ENCODE results near the gene MYOF. TPM values are rescaled to one million over a fixed set of nuclear protein-coding genes. Genes with fewer than 3 reads are reported as not detected.

MYOF gene
- total and polyA plus RNA-seq, 2 of the 8 experiments (the other 6 are each of a cell fraction or from before 2014, with no cell fraction given), result 0.98 to 2.3 TPM

GRCh38 chr10:93319896-93320295, 162.2 kb downstream of the MYOF start:
- FAIRE-seq (no peak), DNase-seq (ENCODE audit: low read depth in 1 of 2, low spot score in 2 of 2) (no peak)
- WGBS, 2 experiments (ENCODE audit: extremely low coverage in 1 of 2, insufficient coverage in 1 of 2, insufficient read length in 1 of 2, insufficient replicate concordance in 2 of 2, low coverage in 1 of 2, low lambda C conversion rate in 2 of 2, missing lambda C conversion rate in 1 of 2), result 87% methylated on average over 6 of the region's 6 CpGs; no CpG with 5 or more reads in 1 of the 2 experiments
- H2BK120ac ChIP-seq (replicated peaks; ENCODE audit: low read depth, low read length), result no peak overlapping the region
- no peaks in the 10 kb centered on the region for H3K23me2 ChIP-seq (ENCODE audit: low read depth, low read length)
- ChIA-PET POLR2A (ENCODE audit: partially characterized antibody) (interaction anchor here (0.6 kb wide), 1 partner anchor 49 kb away, joined by 3 read pairs; no protein-coding TSS in a partner anchor), CTCF (ENCODE audit: partially characterized antibody) (interaction anchor here (0.8 to 2.0 kb wide), 7 partner anchors 8 to 257 kb away, joined by 3 to 6 read pairs (median 4); no protein-coding TSS in a partner anchor)
- H2BK5ac ChIP-seq (ENCODE audit: low read depth, low read length), result no peak overlapping the region
- no peak overlapping the region for H4K91ac ChIP-seq (replicated peaks; ENCODE audit: insufficient read length, low read length)
- no peak overlapping the region for H2AK5ac ChIP-seq (ENCODE audit: low read depth, low read length)
- no peak overlapping the region for H3K14ac ChIP-seq (ENCODE audit: insufficient read length)
- H2BK12ac ChIP-seq (ENCODE audit: low read depth, low read length), result no peak overlapping the region
- TF ChIP-seq SIX5 (IDR thresholded peaks at IDR 0.05; ENCODE audit: low read depth, low read length) (no peak), MAFK (IDR thresholded peaks at IDR 0.05; ENCODE audit: low read depth, low read length) (no peak)
- H3K79me1 ChIP-seq (ENCODE audit: low read depth, low read length), result no peaks in the 10 kb centered on the region
- no peak overlapping the region for H4K5ac ChIP-seq (ENCODE audit: insufficient read length, low read depth, low read length)
- H4K8ac ChIP-seq (ENCODE audit: extremely low read depth, insufficient read depth, low read length), result no peak overlapping the region
- H3K9me3 ChIP-seq (ENCODE audit: insufficient read depth in 2 of 2, low read depth in 1 of 2, low read length in 1 of 2), result no peaks in the 10 kb centered on the region
- no peak overlapping the region for H3K56ac ChIP-seq (replicated peaks; ENCODE audit: insufficient read length, low read depth, low read length)
- H3K4me2 ChIP-seq (ENCODE audit: insufficient read depth in 1 of 2, low read depth in 2 of 2, low read length in 2 of 2), result no peak overlapping the region
- H4K20me1 ChIP-seq (replicated peaks in 1 of 2; ENCODE audit: control insufficient read depth in 1 of 2, insufficient read depth in 2 of 2, low read length in 2 of 2), result no peaks in the 10 kb centered on the region
- no peak overlapping the region for H3K27ac ChIP-seq (ENCODE audit: low read depth, low read length)
- no peak overlapping the region for H3K9ac ChIP-seq (replicated peaks in 1 of 4; ENCODE audit: extremely low read depth in 1 of 4, low read depth in 3 of 4, low read length in 3 of 4)
- peaks cover 0 to 8% (median 0%) of the 10 kb centered on the region in 4 experiments; a peak in 2 of 8 replicates for H3K36me3 ChIP-seq (ENCODE audit: control insufficient read depth in 2 of 4, insufficient read depth in 4 of 4, low read length in 3 of 4)
- no peak overlapping the region for H2BK15ac ChIP-seq (ENCODE audit: low read length)
- no peaks in the 10 kb centered on the region for H3K4me1 ChIP-seq (replicated peaks in 1 of 4; ENCODE audit: control insufficient read depth in 3 of 4, insufficient read depth in 4 of 4, low read length in 3 of 4)
- H3K27me3 ChIP-seq (replicated peaks in 1 of 4; ENCODE audit: control insufficient read depth in 3 of 4, extremely low read depth in 1 of 4, insufficient read depth in 3 of 4, low read length in 3 of 4), result no peaks in the 10 kb centered on the region
- no peak overlapping the region for H3K4me3 ChIP-seq (ENCODE audit: extremely low read depth in 1 of 4, insufficient read depth in 2 of 4, low read depth in 3 of 4, low read length in 4 of 4)
- no peak overlapping the region for H3K23ac ChIP-seq (ENCODE audit: insufficient read length)
- H2BK20ac ChIP-seq (ENCODE audit: low read length), result no peak overlapping the region
- no peak overlapping the region for H3K18ac ChIP-seq (ENCODE audit: extremely low read depth, low read length)
- H3K79me2 ChIP-seq (ENCODE audit: control insufficient read depth in 1 of 2, insufficient read depth in 2 of 2, low read length in 2 of 2), result no peaks in the 10 kb centered on the region
- no peak overlapping the region for H3K4ac ChIP-seq (replicated peaks; ENCODE audit: insufficient read length, low read depth, low read length)
- no peak overlapping the region for H2AFZ ChIP-seq (ENCODE audit: low read length)
